ENCODE results near the gene FAAH. TPM values are rescaled to one million over a fixed set of nuclear protein-coding genes. Genes with fewer than 3 reads are reported as not detected.

FAAH gene
- total and polyA plus RNA-seq, 2 of the 4 experiments (the other 2 are of a cell fraction): under 0.01 to 0.19 TPM

DNA sequence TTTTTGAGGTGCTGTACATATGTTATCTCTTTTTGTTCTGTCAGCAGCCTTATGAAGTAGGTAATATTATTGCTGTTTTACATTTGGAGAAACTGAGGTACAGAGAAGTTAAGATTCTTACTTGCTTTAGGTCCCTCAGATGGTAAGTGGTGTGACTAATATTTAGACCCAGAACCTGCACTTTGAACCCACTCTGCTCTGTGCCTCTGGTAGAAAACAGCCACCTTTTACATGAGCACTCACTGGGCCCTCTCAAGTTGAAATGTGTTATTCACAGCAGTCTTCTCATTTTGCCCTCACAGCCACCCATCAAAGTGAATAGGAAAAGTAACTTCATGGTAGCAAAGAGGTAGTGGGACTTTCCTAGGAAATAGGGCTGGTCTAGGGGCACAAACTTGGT, 48.8 kb upstream of the FAAH start:
- dilution Hi-C loops (cut with HindIII; ENCODE audit: low sequenced_read_pairs, unreplicated experiment) (no loop called here), in situ Hi-C loops (cut with MboI; ENCODE audit: low sequenced_read_pairs) (no loop called here), intact Hi-C loops (cut with micrococcal nuclease) (no loop called here)
- H3K9me1 ChIP-seq (ENCODE audit: insufficient read depth, low read length): peaks cover 7% of the 10 kb centered on the region; the same call in 1 of the 2 replicates
- H3K4me1 ChIP-seq (ENCODE audit: control insufficient read depth, insufficient read depth, low read length): peaks cover 4% of the 10 kb centered on the region
- peaks cover 29% of the 10 kb centered on the region for H3K36me3 ChIP-seq (ENCODE audit: control insufficient read depth, insufficient read depth, low read length)
- no peaks in the 10 kb centered on the region for H3K27me3 ChIP-seq (ENCODE audit: control insufficient read depth, insufficient read depth, low read length)
- POLR2A ChIA-PET (ENCODE audit: unreplicated experiment): no interaction called here
- CTCF ChIA-PET: no interaction called here
- no peak overlapping the region for H2BK15ac ChIP-seq (ENCODE audit: low read depth, low read length)
- no peak overlapping the region for H3K4ac ChIP-seq (ENCODE audit: low read depth, low read length)
- H3K4me3 ChIP-seq (ENCODE audit: insufficient read depth, low read depth, low read length): no peak overlapping the region
- no peak overlapping the region for H2AK5ac ChIP-seq (ENCODE audit: low read depth, low read length)
- no peaks in the 10 kb centered on the region for H3K9me3 ChIP-seq (ENCODE audit: control insufficient read depth, insufficient read depth, low read length)
- no peak overlapping the region for H3K9ac ChIP-seq (ENCODE audit: low read depth, low read length)
- H2BK20ac ChIP-seq (ENCODE audit: low read depth, low read length): no peak overlapping the region
- no peak overlapping the region for H2AFZ ChIP-seq (replicated peaks; ENCODE audit: low read length, poor library complexity)
- no peak overlapping the region for H4K91ac ChIP-seq (ENCODE audit: insufficient read depth, low read depth, low read length)
- H3K27ac ChIP-seq (ENCODE audit: insufficient read depth, low read length): no peak overlapping the region
- ATAC-seq (ENCODE audit: low read depth): no peak
- no peak overlapping the region for H2AK9ac ChIP-seq (replicated peaks; ENCODE audit: low read depth, low read length, poor library complexity)
- no peak overlapping the region for H3K4me2 ChIP-seq (ENCODE audit: low read depth, low read length)
- H3K56ac ChIP-seq (ENCODE audit: extremely low read depth, insufficient read depth, low read length): no peak overlapping the region
- DNase-seq: no peak
- BruUV-seq (replicated peaks): no TSS peak
- H3K23ac ChIP-seq (ENCODE audit: low read depth, low read length): no peak overlapping the region
- H3K79me1 ChIP-seq (ENCODE audit: low read depth in 1 of 2, low read length in 2 of 2): peaks cover 18 to 45% of the 10 kb centered on the region in 2 experiments
- no peak overlapping the region for H2BK5ac ChIP-seq (ENCODE audit: low read depth, low read length, poor library complexity, severe bottlenecking)
- H4K20me1 ChIP-seq (ENCODE audit: insufficient read depth, low read length): no peaks in the 10 kb centered on the region
- no peak overlapping the region for H4K8ac ChIP-seq (ENCODE audit: low read depth in 2 of 2, low read length in 2 of 2)
- TF ChIP-seq, protein P1, sequence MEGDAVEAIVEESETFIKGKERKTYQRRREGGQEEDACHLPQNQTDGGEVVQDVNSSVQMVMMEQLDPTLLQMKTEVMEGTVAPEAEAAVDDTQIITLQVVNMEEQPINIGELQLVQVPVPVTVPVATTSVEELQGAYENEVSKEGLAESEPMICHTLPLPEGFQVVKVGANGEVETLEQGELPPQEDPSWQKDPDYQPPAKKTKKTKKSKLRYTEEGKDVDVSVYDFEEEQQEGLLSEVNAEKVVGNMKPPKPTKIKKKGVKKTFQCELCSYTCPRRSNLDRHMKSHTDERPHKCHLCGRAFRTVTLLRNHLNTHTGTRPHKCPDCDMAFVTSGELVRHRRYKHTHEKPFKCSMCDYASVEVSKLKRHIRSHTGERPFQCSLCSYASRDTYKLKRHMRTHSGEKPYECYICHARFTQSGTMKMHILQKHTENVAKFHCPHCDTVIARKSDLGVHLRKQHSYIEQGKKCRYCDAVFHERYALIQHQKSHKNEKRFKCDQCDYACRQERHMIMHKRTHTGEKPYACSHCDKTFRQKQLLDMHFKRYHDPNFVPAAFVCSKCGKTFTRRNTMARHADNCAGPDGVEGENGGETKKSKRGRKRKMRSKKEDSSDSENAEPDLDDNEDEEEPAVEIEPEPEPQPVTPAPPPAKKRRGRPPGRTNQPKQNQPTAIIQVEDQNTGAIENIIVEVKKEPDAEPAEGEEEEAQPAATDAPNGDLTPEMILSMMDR (conservative IDR thresholded peaks at IDR 0.05; ENCODE audit: low read depth, low read length): no peak
- TF ChIP-seq SMC3 (IDR thresholded peaks at IDR 0.05; ENCODE audit: low read depth, low read length) (no peak), MAFK (IDR thresholded peaks at IDR 0.05; ENCODE audit: low read depth, low read length) (no peak), MXI1 (IDR thresholded peaks at IDR 0.05; ENCODE audit: borderline replicate concordance, low read depth, low read length) (no peak), CHD1 (IDR thresholded peaks at IDR 0.05; ENCODE audit: low read depth, low read length) (no peak), NFE2L2 (IDR thresholded peaks at IDR 0.05; ENCODE audit: low read depth, low read length) (no peak), RCOR1 (IDR thresholded peaks at IDR 0.05; ENCODE audit: insufficient replicate concordance, low read length) (no peak), CEBPB (IDR thresholded peaks at IDR 0.05; ENCODE audit: low read depth, low read length) (no peak), RFX5 (IDR thresholded peaks at IDR 0.05; ENCODE audit: low read depth, low read length) (no peak), POLR2A (IDR thresholded peaks at IDR 0.05; ENCODE audit: low read depth, low read length) (no peak), BHLHE40 (IDR thresholded peaks at IDR 0.05; ENCODE audit: low read depth, low read length) (no peak), RAD21 (IDR thresholded peaks at IDR 0.05; ENCODE audit: low read length) (no peak)
- TF ChIP-seq, protein P2, sequence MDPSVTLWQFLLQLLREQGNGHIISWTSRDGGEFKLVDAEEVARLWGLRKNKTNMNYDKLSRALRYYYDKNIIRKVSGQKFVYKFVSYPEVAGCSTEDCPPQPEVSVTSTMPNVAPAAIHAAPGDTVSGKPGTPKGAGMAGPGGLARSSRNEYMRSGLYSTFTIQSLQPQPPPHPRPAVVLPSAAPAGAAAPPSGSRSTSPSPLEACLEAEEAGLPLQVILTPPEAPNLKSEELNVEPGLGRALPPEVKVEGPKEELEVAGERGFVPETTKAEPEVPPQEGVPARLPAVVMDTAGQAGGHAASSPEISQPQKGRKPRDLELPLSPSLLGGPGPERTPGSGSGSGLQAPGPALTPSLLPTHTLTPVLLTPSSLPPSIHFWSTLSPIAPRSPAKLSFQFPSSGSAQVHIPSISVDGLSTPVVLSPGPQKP (IDR thresholded peaks at IDR 0.05; ENCODE audit: borderline replicate concordance, low read depth, low read length): no peak
- TF ChIP-seq, protein P3, sequence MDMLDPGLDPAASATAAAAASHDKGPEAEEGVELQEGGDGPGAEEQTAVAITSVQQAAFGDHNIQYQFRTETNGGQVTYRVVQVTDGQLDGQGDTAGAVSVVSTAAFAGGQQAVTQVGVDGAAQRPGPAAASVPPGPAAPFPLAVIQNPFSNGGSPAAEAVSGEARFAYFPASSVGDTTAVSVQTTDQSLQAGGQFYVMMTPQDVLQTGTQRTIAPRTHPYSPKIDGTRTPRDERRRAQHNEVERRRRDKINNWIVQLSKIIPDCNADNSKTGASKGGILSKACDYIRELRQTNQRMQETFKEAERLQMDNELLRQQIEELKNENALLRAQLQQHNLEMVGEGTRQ (IDR thresholded peaks at IDR 0.05; ENCODE audit: low read depth, low read length): no peak
- H3K14ac ChIP-seq (replicated peaks; ENCODE audit: low read depth, low read length): no peak overlapping the region
- H3K18ac ChIP-seq (ENCODE audit: low read depth, low read length): no peak overlapping the region
- no peak overlapping the region for H2BK120ac ChIP-seq (ENCODE audit: low read depth, low read length)
- H4K5ac ChIP-seq (ENCODE audit: low read depth, low read length): no peak overlapping the region
